ENCODE data around the gene FBXL4. TPM values are rescaled to one million over a fixed set of nuclear protein-coding genes. Genes with fewer than 3 reads are reported as not detected.

The FBXL4 gene
- total and polyA plus RNA-seq, 2 of the 8 experiments (the other 6 are each of a cell fraction or from before 2014, with no cell fraction given) = 6.9 to 13.8 TPM

- TF ChIP-seq SP1 (IDR thresholded peaks at IDR 0.05; ENCODE audit: low read depth, low read length) = no peak
- TF ChIP-seq RNF2 (IDR thresholded peaks at IDR 0.05; ENCODE audit: borderline replicate concordance, low read depth, low read length, missing control alignments, poor library complexity, severe bottlenecking) = peak; percentile 47
- no peak for TF ChIP-seq PHF8 (conservative IDR thresholded peaks at IDR 0.05; ENCODE audit: low read depth, low read length)
- TF ChIP-seq SIN3A (conservative IDR thresholded peaks at IDR 0.05 in 1 of 2, IDR thresholded peaks at IDR 0.05 in 1 of 2; ENCODE audit: low read depth in 1 of 2, low read length in 2 of 2) = peak in 1 of 2 experiments; percentile 36; a peak in 1 of 4 replicates
These were observed 123.4 kb downstream of the FBXL4 start (continued) for GRCh38 chr6:98824162-98824901.

All from H1 (cell line).